Prostate gland (tissue), 2 donors: ENCODE results near the gene CYTL1. TPM values are rescaled to one million over a fixed set of nuclear protein-coding genes. Genes with fewer than 3 reads are reported as not detected.

Experiments used
- DNase-seq: peaks from one replicate; pipeline ENCODE4 v3.0.0-alpha.2; 2019; ENCODE audit warnings: low spot score
- H3K27ac ChIP-seq, 2 donors: fragments of 200-600 bp; sonication (generic); 2 replicates each; pipeline ENCODE4 v1.5.1; 2017 to 2019
- H3K27me3 ChIP-seq: fragments of 200-600 bp; sonication (generic); replicated peaks from 2 replicates; pipeline ENCODE4 v1.5.1; 2019; ENCODE audit not compliant: insufficient read depth
- H3K36me3 ChIP-seq, 2 donors: fragments of 200-600 bp; sonication (generic); 1 replicate in 1 of 2; 2 replicates in 1 of 2; pipeline versions ENCODE4 v1.5.1 to v1.8.1; 2017 to 2019
- H3K4me1 ChIP-seq: fragments of 200-600 bp; sonication (generic); replicated peaks from 2 replicates; pipeline ENCODE4 v1.5.1; 2019
- H3K4me3 ChIP-seq, 2 donors: fragments of 200-600 bp; sonication (generic); 2 replicates each; pipeline ENCODE4 v1.5.1; 2017 to 2019
- H3K9me3 ChIP-seq: fragments of 200-600 bp; sonication (generic); 2 replicates; pipeline ENCODE4 v1.5.1; 2017
- CTCF ChIP-seq, 4 experiments: fragments of 200-600 bp in 2 of 4; fragments of 450-650 bp in 2 of 4; sonication (generic) in 2 of 4; IDR thresholded peaks; 1 replicate in 3 of 4; 2 replicates in 1 of 4; pipeline ENCODE4 v1.5.1; 2016 to 2019; ENCODE audit warnings: antibody characterized with exemption in 4 of 4, mild to moderate bottlenecking in 2 of 4, moderate library complexity in 2 of 4
- POLR2A ChIP-seq: fragments of 450-650 bp; IDR thresholded peaks from one replicate; pipeline ENCODE4 v1.6.1; 2016; ENCODE audit warnings: antibody characterized with exemption, mild to moderate bottlenecking
- POLR2AphosphoS5 ChIP-seq: sonication (generic); formaldehyde crosslinking; IDR thresholded peaks from one replicate; pipeline ENCODE4 v1.6.1; 2017; ENCODE audit warnings: antibody characterized with exemption
- WGBS: methylation state at CpG from one replicate; pipeline ENCODE4 v1.1.5; 2018; 5-methylcytosine and 5-hydroxymethylcytosine counted together
- intact Hi-C: fragments of 100-400 bp; cut with DNase I; formaldehyde crosslinking; loops from one replicate; pipeline ENCODE4 v1.14.2; 2022
- total RNA-seq, 2 donors: library from RNA; depleted of rRNA; stranded (reverse); fragments of >200 nt; gene quantifications; one replicate each; pipeline ENCODE4 v1.1.0, GENCODE V29; 2016

The CYTL1 gene
- total RNA-seq, 2 donors from 2014 or later = 1.4 to 2.2 TPM

GRCh38 chr4:4980621-4981230 is 38.5 kb downstream of the CYTL1 start:
- TF ChIP-seq POLR2A = no peak
- no peak for TF ChIP-seq POLR2AphosphoS5
- TF ChIP-seq CTCF (IDR thresholded peaks at IDR 0.05) = no peak
- no peak overlapping the region for H3K27ac ChIP-seq
- no peak overlapping the region for H3K4me3 ChIP-seq
- WGBS = 69% methylated on average over 12 of the region's 12 CpGs
- intact Hi-C loops = no loop called here
- DNase-seq = no peak
- H3K9me3 ChIP-seq = no peaks in the 10 kb centered on the region
- no peaks in the 10 kb centered on the region for H3K4me1 ChIP-seq
- H3K36me3 ChIP-seq = no peaks in the 10 kb centered on the region
- H3K27me3 ChIP-seq = no peaks in the 10 kb centered on the region

GRCh38 chr4:4979971-4980370 is 39.3 kb downstream of the CYTL1 start:
- Histone ChIP-seq H3K27me3 (no peaks in the 10 kb centered on the region), H3K4me1 (no peaks in the 10 kb centered on the region), H3K36me3 (no peaks in the 10 kb centered on the region), H3K9me3 (no peaks in the 10 kb centered on the region), H3K4me3 (no peak overlapping the region), H3K27ac (no peak overlapping the region)
- intact Hi-C loops = no loop called here
- DNase-seq = no peak
- no peak for TF ChIP-seq POLR2AphosphoS5
- TF ChIP-seq CTCF (IDR thresholded peaks at IDR 0.05) = no peak
- TF ChIP-seq POLR2A = no peak
- 91% methylated on average over 4 of the region's 4 CpGs for WGBS

GRCh38 chr4:4974727-4975126 is 44.5 kb downstream of the CYTL1 start:
- no peak for DNase-seq
- H3K27ac ChIP-seq = no peak overlapping the region
- intact Hi-C loops = no loop called here
- no peaks in the 10 kb centered on the region for H3K36me3 ChIP-seq
- no peaks in the 10 kb centered on the region for H3K4me1 ChIP-seq
- no peak for TF ChIP-seq POLR2AphosphoS5
- TF ChIP-seq POLR2A = no peak
- peaks cover 3% of the 10 kb centered on the region for H3K27me3 ChIP-seq
- WGBS = 93% methylated on average over 3 of the region's 3 CpGs
- H3K4me3 ChIP-seq = no peak overlapping the region
- no peaks in the 10 kb centered on the region for H3K9me3 ChIP-seq

- no peak for DNase-seq
- H3K4me3 ChIP-seq = no peak overlapping the region
- H3K27me3 ChIP-seq = peaks cover 3% of the 10 kb centered on the region
- H3K36me3 ChIP-seq = no peaks in the 10 kb centered on the region
- TF ChIP-seq CTCF (IDR thresholded peaks at IDR 0.05) = no peak
- TF ChIP-seq POLR2AphosphoS5 = no peak
- TF ChIP-seq POLR2A = no peak
- WGBS = 80% methylated on average over 1 of the region's 1 CpG
- no peaks in the 10 kb centered on the region for H3K4me1 ChIP-seq
- intact Hi-C loops = no loop called here
- H3K27ac ChIP-seq = no peak overlapping the region
- H3K9me3 ChIP-seq = no peaks in the 10 kb centered on the region
Measured at GRCh38 chr4:4971796-4972195, 47.5 kb downstream of the CYTL1 start.

GRCh38 chr4:4969298-4969697 is 50.0 kb downstream of the CYTL1 start:
- WGBS = 74% methylated on average over 8 of the region's 8 CpGs
- Histone ChIP-seq H3K9me3 (no peaks in the 10 kb centered on the region), H3K27me3 (peaks cover under 1% of the 10 kb centered on the region), H3K36me3 (no peaks in the 10 kb centered on the region), H3K4me3 (no peak overlapping the region), H3K27ac (no peak overlapping the region), H3K4me1 (no peaks in the 10 kb centered on the region)
- no peak for DNase-seq
- intact Hi-C loops = no loop called here
- TF ChIP-seq POLR2A = no peak
- TF ChIP-seq POLR2AphosphoS5 = no peak
- no peak for TF ChIP-seq CTCF (IDR thresholded peaks at IDR 0.05)
